Stimulated activated CD8-positive, alpha-beta memory T cell treated with anti-CD3 and anti-CD28 coated beads, Interleukin-12 subunit alpha, Interleukin-12 subunit beta, amount 100 ng/mL, for 1 hour (primary cell): Measurements from ENCODE around the gene CDK9.
"Not testable (repeated sequence)": the region's sequence is repeated elsewhere in the genome, so short reads cannot be mapped to it uniquely, and the experiment has no call there.

Experiments
- DNase-seq: peaks from one replicate; pipeline ENCODE4 v3.0.0-alpha.2; 2020; ENCODE audit warnings: low read depth

The CDK9 gene

DNA sequence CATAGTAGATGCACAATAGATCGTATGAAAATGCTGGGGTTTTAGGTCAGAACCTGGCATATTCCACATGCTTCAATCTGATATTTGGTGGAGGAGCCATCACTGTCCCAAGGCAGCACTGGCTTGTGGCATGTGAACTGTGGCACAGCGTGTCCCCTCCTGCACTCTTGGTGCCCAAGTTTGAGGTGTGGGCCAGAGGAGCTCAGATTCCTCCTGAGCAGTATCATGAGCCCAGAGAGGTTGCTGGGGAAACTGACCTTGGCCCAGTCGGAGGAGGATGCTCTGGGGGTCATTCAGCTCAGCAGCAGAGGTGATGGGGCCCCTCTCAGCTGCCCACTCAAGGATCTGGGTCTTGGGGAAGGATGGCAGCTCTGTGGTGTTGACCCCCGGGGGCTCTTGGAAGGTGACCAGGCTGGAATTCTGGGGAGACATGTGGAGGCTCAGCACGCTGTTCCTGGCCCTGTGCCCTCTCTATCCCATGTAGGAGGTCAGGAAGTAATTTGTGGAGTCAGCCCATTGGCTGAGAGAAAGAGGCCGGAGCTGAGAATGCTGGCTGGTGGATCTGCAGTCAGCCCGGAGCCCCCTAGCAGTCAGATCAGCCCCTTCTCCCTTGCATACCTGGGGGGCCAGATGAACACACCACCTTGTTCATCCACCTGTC, 40.5 kb downstream of the CDK9 start:
- DNase-seq: no peak

DNA sequence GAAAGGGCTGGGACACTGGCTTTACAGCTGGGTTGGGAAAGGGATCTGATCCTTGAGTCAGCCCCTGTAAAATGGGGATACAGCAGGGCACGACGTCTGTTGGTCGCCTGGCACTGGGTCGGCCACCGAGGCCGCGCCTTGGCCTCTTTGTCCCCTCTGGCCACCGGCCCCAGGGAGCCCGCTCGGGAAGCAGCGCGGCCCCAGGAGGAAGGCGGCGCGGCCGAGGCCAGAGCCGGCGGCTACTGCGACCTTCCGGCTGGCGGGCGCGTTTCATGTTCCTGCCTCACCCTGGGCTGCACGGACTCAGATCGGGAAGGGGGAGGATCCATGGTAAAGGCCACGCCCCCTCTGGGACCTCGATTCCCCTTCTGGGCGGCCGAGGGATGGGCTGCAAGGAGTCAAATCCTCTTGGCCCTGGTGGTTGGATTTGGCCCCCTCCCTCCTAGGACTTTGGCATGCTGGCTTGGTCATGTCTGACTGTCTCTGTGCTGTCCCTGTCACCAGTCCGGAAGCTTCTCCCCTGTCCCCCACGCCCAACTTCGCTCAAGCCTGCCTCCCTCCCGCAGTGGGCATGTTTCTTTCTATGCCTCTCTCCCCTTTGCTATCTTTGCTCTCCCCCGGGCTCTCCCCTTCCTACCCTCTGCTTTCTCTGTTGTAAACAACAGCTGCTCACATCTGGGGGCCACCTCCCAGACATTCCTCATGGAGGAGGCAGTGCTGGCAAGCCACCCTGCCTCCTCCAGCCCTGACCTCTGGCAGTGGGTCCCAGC, 42.6 kb downstream of the CDK9 start:
- no peak for DNase-seq

DNA sequence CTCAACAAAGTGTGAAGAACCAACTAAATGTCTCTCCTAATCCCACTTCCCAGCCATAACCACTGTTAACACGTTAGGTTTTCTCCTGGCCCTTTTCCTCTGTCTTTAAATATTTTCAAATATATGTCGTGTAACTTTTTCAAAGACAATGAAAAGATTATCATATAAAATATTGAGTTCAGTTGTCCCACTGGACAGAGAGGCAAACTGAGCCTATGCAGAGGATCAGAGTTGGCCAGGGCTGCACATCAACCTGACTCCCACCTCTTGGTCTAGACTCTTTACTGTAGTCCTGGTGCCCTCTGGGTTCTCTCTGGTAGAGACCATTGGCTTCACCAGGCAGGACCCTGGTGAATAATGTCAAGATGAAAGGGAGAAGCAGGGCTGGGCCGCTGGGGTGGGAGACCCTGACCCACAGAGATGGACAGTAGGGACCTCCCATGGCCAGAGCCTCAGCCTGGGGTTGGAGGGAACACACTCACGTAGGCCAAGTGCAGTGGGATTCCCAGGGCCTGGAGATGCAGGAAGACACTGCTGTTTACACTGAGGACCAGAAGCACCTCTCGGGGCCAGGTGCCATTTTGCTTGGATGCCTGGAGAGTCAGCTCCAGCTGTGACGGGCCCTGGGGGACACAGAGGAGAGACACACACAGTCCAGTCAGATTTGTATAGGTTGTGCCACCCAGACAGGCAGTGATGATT, 43.5 kb downstream of the CDK9 start:
- DNase-seq: no peak

DNA sequence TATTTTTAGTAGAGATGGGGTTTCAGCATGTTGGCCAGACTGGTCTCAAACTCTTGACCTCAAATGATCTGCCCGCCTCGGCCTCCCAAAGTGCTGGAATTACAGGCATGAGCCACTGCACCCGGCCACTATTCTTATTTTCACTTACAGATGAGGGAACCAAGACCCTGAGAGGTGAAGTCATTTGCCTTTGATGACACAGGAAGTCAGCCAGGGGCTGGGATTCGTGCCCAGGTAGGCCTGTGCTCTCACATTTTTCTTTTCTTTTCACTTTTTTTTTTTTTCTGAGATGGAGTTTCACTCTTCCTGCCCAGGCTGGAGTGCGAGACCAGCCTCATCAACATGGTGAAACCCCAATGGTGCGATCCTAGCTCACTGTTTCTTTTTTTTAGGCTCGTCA, 46.4 kb downstream of the CDK9 start:
- DNase-seq: no peak

DNA sequence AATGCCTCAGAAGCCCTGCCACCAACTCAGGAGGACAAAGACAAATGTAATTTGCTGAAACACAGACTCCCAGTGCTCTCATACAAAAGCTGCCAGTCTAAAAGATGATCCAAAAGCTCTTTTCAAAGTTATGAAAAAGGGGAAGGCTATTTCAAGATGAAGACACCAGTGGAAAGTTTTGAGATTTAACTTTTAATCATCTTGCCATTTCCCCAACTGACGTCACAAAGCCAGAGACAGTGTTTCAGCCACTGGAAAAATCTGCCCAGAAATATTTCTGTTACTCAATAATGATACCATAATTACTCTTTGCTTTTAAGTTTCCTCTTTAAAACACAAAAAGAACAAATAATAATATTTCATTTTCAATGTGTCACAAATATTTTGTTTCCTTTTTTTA, 47.7 kb downstream of the CDK9 start:
- no peak for DNase-seq

DNA sequence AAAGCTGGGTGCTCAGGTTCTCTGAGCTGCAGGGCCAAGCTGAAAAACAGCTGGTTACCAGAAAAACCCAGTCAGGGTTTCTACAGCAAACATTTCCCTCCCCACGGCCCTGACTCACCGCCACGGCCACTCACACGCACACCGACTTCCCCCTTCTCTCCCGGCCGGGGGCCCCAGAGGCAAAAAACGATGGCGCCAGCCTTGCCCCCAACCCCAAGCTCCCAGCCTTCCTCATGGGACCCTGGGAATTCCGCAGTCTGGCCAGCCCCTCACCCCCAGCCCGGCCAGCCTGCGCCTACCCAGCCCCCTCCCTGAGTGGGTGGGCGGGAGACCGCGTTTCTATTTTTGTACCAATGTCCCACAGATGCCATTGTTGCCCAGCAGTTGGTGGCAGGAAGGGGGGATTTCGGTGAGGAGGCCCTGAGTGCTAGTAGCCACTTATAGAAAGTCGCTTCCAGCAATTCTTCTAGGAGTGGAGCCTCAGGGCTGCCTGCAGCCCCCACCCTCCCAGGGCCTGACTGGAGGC, 50.2 kb downstream of the CDK9 start:
- no peak for DNase-seq

DNA sequence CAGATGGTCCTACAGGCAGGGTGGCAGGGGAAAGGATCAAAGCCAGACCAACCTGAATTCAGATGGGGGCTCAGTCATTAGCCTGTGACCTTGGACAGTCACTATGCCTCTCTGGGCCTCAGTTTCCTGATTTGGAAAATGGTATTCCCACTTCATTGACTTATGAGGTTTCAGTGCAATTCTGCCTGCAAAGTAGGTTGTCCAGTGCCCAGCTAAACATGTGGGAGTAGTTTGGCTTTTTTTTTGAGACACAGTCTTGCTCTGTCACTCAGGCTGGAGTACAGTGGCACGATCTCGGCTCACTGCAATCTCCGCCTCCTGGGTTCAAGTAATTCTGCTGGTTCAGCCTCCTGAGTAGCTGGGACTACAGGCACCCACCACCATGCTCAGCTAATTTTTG, 50.7 kb downstream of the CDK9 start:
- DNase-seq: not testable (repeated sequence)

DNA sequence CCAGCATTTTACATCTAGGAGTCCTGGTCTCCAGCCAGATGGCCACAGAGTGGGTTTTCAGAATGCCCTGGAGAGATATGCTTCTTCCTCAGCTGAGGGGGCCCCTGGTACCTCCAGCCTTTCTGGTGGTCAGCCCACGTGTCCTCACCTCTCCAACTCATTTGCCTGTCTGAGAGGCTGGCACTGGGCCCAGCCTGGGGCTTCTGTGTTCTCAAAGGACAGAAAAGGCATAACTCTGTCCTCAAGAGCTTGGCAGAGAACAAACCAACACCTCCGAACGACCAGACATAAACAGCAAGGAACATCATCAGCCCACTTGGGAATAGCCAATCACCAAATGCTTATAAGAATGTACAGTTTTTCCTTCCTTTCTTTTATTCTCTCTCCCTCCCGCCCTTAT, 51.5 kb downstream of the CDK9 start:
- no peak for DNase-seq

DNA sequence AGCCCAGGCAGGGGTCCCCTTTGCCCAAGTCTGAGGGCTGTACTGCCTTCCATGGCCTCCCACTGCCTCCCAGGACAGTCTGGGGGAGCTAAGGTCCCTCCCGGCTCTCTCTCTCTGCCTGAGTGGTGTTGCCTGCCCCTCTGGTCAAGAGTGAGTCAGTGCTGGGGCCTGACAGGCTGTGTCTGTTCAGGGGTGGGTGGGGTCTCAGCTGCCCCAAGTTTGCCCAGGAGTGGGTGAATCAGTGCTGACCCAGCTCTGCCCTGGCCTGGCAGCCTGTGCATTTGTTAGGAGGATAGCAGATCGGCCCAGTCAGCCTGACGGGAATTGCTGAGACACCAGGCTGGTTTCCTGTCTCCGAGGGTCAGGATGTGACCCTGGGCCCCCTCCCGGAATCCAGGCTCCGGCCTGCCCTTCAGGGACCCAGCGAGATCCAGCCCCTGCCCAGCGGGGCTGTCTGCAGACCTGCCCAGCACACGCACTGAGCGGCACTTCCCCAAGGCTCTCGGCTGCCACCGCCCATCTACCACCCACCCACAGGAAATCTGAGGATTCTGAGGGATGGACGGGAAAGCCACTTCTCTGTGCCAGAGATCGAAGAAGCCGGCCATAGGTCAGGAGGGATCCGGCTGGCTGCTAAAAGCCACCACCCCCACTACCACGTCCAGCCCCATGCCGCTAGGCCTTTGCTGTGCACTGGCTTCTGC, 52.7 kb downstream of the CDK9 start:
- DNase-seq: no peak
